GM23248 (cell line): ENCODE results near the gene FAM227B.

Experiments used
- EZH2 ChIP-seq: fragments of 200-600 bp; sonication (generic); IDR thresholded peaks from 2 replicates; pipeline ENCODE4 v1.6.1; 2018; ENCODE audit warnings: antibody characterized with exemption, mild to moderate bottlenecking; ENCODE audit not compliant: insufficient read depth, poor library complexity, severe bottlenecking
- EZH2phosphoT487 ChIP-seq: fragments of 200-600 bp; sonication (generic); IDR thresholded peaks from 2 replicates; pipeline ENCODE4 v1.6.1; 2018; ENCODE audit warnings: antibody characterized with exemption, moderate library complexity, mild to moderate bottlenecking, low read depth; ENCODE audit not compliant: insufficient read depth

GRCh38 chr15:49424954-49425353 lies 195.7 kb downstream of the FAM227B start:
- TF ChIP-seq EZH2: no peak
- no peak for TF ChIP-seq EZH2phosphoT487
